ENCODE data around the gene CPNE6.

The CPNE6 gene

GRCh38 chr14:24055971-24056799, 15.2 kb upstream of the CPNE6 start:
- DNase-seq: no peak

GRCh38 chr14:24056800-24057184, 14.6 kb upstream of the CPNE6 start:
- no peak for DNase-seq

- no peak for DNase-seq
Measured at GRCh38 chr14:24057271-24057670, 14.1 kb upstream of the CPNE6 start.

- no peak for DNase-seq
Measured at GRCh38 chr14:24057867-24058259, 13.5 kb upstream of the CPNE6 start.

- DNase-seq: peak; percentile 50
Measured at GRCh38 chr14:24058260-24058950, 13.0 kb upstream of the CPNE6 start.

GRCh38 chr14:24058951-24059475, 12.3 kb upstream of the CPNE6 start:
- DNase-seq: no peak

- no peak for DNase-seq
Measured at GRCh38 chr14:24059841-24060388, 11.4 kb upstream of the CPNE6 start.

GRCh38 chr14:24060443-24060842, 10.9 kb upstream of the CPNE6 start:
- DNase-seq: no peak

GRCh38 chr14:24060984-24061913, 10.1 kb upstream of the CPNE6 start:
- no peak for DNase-seq

GRCh38 chr14:24062216-24062980, 9.0 kb upstream of the CPNE6 start:
- DNase-seq: no peak

- no peak for DNase-seq
Measured at GRCh38 chr14:24063263-24063836, 8.0 kb upstream of the CPNE6 start.

- no peak for DNase-seq
Measured at GRCh38 chr14:24064091-24064795, 7.1 kb upstream of the CPNE6 start.

- DNase-seq: no peak
Measured at GRCh38 chr14:24064856-24065255, 6.5 kb upstream of the CPNE6 start.

GRCh38 chr14:24065408-24065807, 6.0 kb upstream of the CPNE6 start:
- DNase-seq: no peak

GRCh38 chr14:24066496-24067132, 4.7 kb upstream of the CPNE6 start:
- no peak for DNase-seq

GRCh38 chr14:24067133-24068082, 4.0 kb upstream of the CPNE6 start:
- no peak for DNase-seq

- DNase-seq: no peak
Measured at GRCh38 chr14:24068711-24069410, 2.5 kb upstream of the CPNE6 start.

GRCh38 chr14:24069411-24069735, 2.0 kb upstream of the CPNE6 start:
- no peak for DNase-seq
